Amygdala (tissue), 56 donors: Measurements from ENCODE around the gene MBP.

Source experiments
- DNase-seq, 56 donors: peaks; one replicate each; lab custom pipeline; 2025; lab: John Stamatoyannopoulos, UW

The MBP gene

GRCh38 chr18:76983613-76984051, 149.0 kb downstream of the MBP start:
- DNase-seq: no peak

GRCh38 chr18:76982841-76983583, 149.6 kb downstream of the MBP start:
- DNase-seq: peak in 42 of 56 donors; percentile 24 to 88 (median 62)

- no peak for DNase-seq
Observed at GRCh38 chr18:76982038-76982437, 150.5 kb downstream of the MBP start.

- DNase-seq: no peak
Observed at GRCh38 chr18:76981396-76981968, 151.1 kb downstream of the MBP start.

GRCh38 chr18:76980663-76981395, 151.8 kb downstream of the MBP start:
- peak in 4 of 56 donors; percentile 15 to 56 (median 44) for DNase-seq

GRCh38 chr18:76979906-76980305, 152.7 kb downstream of the MBP start:
- DNase-seq: no peak

DNA sequence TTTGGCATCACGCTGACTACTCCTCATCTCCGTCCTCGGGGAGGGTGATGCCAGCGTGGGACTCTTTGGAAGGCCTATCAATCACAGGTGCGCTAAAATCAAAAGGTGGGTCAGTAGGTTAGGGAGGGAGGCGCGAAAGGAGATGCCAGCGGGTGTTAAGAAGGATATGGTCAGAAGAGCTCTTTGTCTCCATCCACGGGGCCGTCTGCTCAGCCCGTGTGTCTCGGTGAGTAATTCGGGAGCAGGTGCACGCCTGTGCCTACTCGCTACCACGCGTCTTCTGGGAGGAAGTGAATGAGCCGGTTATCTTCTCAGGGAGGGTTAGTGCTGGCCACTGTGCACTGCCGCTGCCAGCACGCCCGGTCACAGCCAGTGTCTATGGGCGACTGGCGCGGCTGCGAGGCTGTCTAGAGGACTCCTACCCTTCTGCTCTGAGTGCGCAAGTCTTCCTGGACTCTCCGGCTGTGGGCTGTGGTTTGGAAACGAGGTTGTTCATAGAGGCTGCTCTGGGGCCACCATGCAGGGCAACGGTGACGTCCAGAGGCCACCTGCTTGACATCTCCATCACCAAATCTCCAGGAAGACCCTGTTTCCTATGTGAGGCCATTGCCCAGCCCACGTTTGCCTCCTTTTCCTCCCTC, 153.4 kb downstream of the MBP start:
- DNase-seq: peak in 4 of 56 donors; percentile 50 to 55 (median 53)

- no peak for DNase-seq
Observed at GRCh38 chr18:76978616-76979015, 154.0 kb downstream of the MBP start.

GRCh38 chr18:76977684-76978232, 154.8 kb downstream of the MBP start:
- DNase-seq: no peak

DNA sequence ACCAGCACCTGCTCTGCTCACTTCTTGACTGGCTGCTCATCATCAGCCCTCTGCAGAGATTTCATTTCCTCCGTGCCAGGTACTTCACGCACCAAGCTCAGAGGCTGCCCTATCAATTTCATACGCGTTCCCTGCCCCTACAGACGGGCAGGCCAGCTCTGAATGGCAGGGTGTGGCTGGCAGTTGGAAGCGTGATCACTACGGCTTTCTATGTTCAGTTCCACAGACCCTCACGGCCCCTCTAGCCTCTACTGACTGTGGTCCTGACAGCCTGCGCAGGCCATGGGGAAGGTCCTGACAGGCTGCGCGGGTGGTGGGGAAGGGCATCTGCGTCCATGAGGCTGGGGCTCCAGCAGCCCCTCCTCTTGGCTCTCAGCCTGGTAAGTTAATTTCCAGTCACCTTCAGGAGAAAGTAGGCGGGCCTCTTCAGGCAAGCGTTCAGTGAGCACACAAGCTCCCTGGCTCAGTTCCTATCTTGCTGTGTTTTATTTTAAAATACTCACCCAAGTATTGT, 155.4 kb downstream of the MBP start:
- no peak for DNase-seq

- DNase-seq: no peak
Observed at GRCh38 chr18:76975577-76976110, 156.9 kb downstream of the MBP start.

- no peak for DNase-seq
Observed at GRCh38 chr18:76974386-76974785, 158.2 kb downstream of the MBP start.

- DNase-seq: no peak
Observed at GRCh38 chr18:76973520-76974266, 158.9 kb downstream of the MBP start.

- DNase-seq: no peak
Observed at GRCh38 chr18:76972846-76973519, 159.6 kb downstream of the MBP start.

DNA sequence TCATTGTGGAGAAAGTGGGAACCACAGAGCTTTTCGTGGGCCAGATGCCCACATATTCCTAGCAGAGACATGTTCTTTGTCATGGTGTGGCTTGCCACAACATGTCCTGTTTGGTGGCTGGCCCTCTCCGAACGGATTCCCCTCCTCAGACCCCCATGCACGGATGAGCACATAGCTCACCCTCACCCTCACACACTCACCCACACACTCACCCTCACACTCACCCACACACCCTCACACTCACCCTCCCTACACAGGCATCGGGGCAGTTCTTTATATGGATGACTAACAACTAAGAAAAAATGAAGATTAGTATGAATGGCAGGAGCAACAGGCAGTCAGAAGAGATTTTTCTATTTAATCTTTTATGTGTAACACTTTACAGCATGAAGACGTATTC, 160.3 kb downstream of the MBP start:
- DNase-seq: no peak

GRCh38 chr18:76970770-76971559, 161.6 kb downstream of the MBP start:
- peak in 2 of 56 donors; percentile 44 to 67 for DNase-seq

- no peak for DNase-seq
Observed at GRCh38 chr18:76967721-76968472, 164.7 kb downstream of the MBP start.
